Subcutaneous adipose tissue (tissue), 4 donors: ENCODE data around the gene BAZ1A. TPM values are rescaled to one million over a fixed set of nuclear protein-coding genes. Genes with fewer than 3 reads are reported as not detected.

Experiments
- total RNA-seq, 4 donors: library from RNA; depleted of rRNA; stranded (reverse); fragments of >200 nt; gene quantifications; one replicate each; pipeline ENCODE4 v1.1.0, GENCODE V29; 2016
- TF ChIP-seq, protein P1 (sequence below): fragments of 450-650 bp; IDR thresholded peaks from one replicate; pipeline ENCODE4 v1.5.1; 2016; ENCODE audit warnings: low read depth, mild to moderate bottlenecking, control low read depth, antibody characterized with exemption, moderate library complexity

Gene BAZ1A
- total RNA-seq, 4 donors from 2014 or later: 35.7 to 73.9 (median 36.5) TPM

DNA sequence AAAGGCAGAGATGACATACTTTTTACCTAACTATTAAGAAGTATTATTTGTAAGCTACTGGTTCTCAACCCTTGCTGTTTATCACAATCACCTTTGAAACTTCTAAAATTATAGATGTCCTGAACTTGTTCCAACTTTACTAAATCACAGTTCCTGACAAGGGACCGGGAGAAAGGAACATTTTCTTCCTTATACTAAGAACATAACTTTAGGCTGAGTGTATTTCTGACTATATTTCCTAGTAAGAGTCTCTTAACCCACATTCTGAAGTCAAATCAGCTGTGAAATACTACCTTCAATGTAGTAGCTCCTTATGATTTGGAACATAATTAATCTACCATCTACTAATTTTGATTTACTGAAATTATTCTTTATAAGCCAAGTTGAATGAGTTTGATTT lies 80.2 kb downstream of the BAZ1A start:
- TF ChIP-seq, protein P1, sequence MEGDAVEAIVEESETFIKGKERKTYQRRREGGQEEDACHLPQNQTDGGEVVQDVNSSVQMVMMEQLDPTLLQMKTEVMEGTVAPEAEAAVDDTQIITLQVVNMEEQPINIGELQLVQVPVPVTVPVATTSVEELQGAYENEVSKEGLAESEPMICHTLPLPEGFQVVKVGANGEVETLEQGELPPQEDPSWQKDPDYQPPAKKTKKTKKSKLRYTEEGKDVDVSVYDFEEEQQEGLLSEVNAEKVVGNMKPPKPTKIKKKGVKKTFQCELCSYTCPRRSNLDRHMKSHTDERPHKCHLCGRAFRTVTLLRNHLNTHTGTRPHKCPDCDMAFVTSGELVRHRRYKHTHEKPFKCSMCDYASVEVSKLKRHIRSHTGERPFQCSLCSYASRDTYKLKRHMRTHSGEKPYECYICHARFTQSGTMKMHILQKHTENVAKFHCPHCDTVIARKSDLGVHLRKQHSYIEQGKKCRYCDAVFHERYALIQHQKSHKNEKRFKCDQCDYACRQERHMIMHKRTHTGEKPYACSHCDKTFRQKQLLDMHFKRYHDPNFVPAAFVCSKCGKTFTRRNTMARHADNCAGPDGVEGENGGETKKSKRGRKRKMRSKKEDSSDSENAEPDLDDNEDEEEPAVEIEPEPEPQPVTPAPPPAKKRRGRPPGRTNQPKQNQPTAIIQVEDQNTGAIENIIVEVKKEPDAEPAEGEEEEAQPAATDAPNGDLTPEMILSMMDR: no peak

DNA sequence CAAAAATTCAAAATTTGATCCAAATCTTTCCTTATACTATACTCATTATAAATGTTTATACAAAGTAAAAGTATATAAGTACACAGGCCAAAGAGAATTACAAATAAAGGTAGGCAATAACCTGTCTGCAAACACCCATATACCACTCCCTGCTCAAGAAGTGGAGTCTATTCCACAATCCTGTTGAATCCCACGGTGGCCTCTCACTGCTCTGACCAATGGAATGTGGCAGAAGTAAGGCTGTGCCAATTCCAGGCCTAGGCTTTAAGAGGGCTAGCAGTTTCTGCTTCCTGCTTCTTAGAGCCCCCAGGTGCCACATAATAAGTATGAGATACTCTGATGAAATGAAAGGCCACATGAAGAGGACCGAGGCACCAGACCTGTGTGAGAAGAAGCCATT lies 80.9 kb downstream of the BAZ1A start:
- TF ChIP-seq, protein P1: no peak

DNA sequence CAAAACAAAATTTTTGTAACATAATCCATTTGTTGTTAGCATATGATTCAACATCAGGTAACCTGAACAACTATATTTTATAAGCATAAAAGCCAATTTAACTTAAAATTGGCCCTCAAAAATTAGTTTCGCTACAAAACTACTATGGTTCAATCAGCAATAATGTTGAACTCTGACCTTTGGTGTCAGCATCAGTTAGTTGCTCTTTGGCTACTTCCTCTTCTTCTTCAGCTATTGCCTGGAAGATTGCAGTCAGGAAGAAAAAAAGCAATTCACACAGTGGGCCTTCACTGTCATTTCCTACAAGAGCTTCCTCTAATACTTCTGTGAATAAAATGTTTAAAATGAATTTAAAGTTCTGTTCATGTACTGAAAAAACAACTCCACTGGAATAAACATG lies 82.6 kb downstream of the BAZ1A start:
- TF ChIP-seq, protein P1: no peak

DNA sequence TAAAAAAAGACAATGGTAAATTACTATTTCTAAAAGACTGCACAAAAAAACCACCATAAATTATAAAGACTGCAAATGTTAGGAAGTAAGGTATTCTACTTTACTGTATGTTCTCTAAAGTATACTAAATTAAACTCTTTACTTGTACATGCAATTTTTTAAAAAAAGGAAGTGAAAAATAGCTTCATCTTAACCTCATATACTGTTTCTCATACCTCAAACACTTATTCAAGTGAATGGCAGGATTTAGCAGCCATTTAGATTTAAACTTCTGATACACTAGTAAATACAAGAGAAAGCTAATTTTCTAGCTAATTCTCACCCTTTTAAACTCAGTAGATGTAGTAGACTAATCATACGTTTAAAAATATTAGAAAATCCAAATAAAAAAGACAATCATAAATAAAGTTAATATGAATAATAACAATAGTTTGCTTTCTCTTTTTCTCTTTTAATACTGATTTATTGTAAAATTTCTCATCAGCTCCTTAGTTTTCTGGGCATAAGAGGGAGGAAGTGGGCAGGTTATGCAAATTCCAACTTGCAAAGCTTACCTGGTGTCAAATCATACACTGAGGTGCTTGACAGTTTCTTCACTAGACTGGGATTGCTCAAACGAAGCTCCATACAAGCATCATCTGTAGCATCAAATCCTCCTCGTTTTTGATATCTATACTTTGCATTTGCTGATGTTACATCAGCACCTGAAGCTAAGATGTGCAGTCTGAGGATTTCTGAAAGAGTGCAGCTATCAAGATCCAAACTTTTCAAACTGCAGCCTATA lies 89.7 kb downstream of the BAZ1A start:
- TF ChIP-seq, protein P1: no peak

DNA sequence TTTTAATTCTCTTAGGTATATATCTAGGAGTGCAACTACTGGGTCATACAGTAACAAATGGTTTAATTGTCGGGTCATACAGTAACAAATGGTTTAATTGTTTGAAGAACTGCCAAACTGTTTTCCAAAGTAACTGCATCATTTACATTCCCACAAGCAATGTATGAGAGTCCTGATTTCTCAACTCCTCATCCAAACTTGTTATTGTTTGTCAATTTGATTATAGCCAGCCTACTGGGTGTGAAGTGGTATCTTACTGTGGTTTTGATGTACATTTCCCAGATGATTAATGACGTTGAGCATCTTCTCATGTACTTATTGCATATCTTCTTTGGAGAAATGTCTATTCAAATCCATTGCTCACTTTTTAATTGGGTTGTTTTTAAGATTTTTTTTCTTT lies 93.1 kb downstream of the BAZ1A start:
- TF ChIP-seq, protein P1: no peak

DNA sequence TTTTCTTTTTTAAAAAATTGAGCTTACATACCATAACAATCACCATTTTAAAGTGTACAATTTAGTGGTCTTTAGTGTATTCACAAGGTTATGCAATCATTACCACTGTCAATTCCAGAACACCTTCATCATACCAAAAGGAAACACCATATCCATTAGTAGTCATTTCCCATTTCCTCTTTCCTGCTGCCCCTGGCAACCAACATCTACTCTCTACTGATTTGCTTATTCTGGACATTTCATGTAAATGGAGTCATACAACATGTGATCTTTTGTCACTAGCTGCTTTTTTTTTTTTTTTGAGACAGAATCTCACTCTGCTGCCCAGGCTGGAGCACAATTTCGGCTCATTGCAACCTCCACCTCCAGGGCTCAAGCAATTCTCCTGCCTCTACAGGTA lies 93.9 kb downstream of the BAZ1A start:
- TF ChIP-seq, protein P1: no peak

DNA sequence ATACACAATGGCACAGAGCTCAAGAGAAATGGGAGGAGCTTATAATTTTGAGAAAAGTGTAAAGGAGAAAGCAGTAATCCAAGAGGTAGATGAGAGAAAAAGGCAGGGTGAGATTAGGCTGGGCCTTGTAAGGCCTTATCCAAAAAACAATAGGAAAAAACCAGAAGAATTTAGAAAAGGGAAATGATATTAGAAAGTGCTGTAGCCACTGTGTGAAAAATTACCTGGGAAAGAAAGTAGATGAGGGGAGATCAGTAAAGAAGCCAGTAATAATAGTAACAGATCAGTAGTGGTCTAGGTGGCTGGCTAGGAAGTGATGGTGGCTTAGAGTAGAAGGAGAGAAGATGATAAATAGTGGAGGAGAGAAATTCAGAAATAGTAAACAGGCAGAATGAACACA lies 94.5 kb downstream of the BAZ1A start:
- TF ChIP-seq, protein P1: no peak
